ENCODE measurements around the gene SOCS3.
A peak's percentile ranks its signal among the peaks of the same experiment; 100 is the strongest.

The SOCS3 gene

GRCh38 chr17:78358538-78359320, 1.1 kb downstream of the SOCS3 start:
- Histone ChIP-seq H2AFZ (ENCODE audit: low read length) (no peak overlapping the region), H4K20me1 (ENCODE audit: insufficient read depth, low read length) (no peaks in the 10 kb centered on the region), H3K27ac (ENCODE audit: low read length) (no peak overlapping the region), H3K79me2 (ENCODE audit: low read length) (no peaks in the 10 kb centered on the region), H3K4me2 (ENCODE audit: low read depth, low read length) (peak overlapping the region; percentile 90; the same call in 1 of the 2 replicates), H3F3A (ENCODE audit: insufficient read depth, low read length) (peaks cover 34% of the 10 kb centered on the region), H3K4me3 (ENCODE audit: low read length) (peak overlapping the region; percentile 56; the same call in 1 of the 2 replicates), H3K36me3 (replicated peaks; ENCODE audit: insufficient read depth, low read length) (no peaks in the 10 kb centered on the region), H3K9me2 (replicated peaks; ENCODE audit: insufficient read depth, low read length) (no peaks in the 10 kb centered on the region), H3K27me3 (replicated peaks; ENCODE audit: insufficient read depth, low read length) (peaks cover 52% of the 10 kb centered on the region), H3K9me3 (replicated peaks; ENCODE audit: insufficient read depth, low read length) (no peaks in the 10 kb centered on the region), H3K9ac (ENCODE audit: low read length) (no peak overlapping the region), H3K4me1 (ENCODE audit: low read length) (peaks cover 24% of the 10 kb centered on the region)
- TF ChIP-seq CTCF (IDR thresholded peaks at IDR 0.05; ENCODE audit: low read length) (no peak), EZH2 (optimal IDR thresholded peaks at IDR 0.05; ENCODE audit: low read depth, low read length) (peak; percentile 71)
- no peak for DNase-seq

GRCh38 chr17:78357672-78358537, 2.0 kb downstream of the SOCS3 start:
- Histone ChIP-seq H3K4me1 (ENCODE audit: low read length) (peaks cover 30% of the 10 kb centered on the region), H3K36me3 (replicated peaks; ENCODE audit: insufficient read depth, low read length) (no peaks in the 10 kb centered on the region), H4K20me1 (ENCODE audit: insufficient read depth, low read length) (no peaks in the 10 kb centered on the region), H3K9me2 (replicated peaks; ENCODE audit: insufficient read depth, low read length) (no peaks in the 10 kb centered on the region), H3K79me2 (ENCODE audit: low read length) (no peaks in the 10 kb centered on the region), H2AFZ (ENCODE audit: low read length) (no peak overlapping the region), H3K9me3 (replicated peaks; ENCODE audit: insufficient read depth, low read length) (no peaks in the 10 kb centered on the region), H3F3A (ENCODE audit: insufficient read depth, low read length) (peaks cover 38% of the 10 kb centered on the region), H3K27ac (ENCODE audit: low read length) (no peak overlapping the region), H3K9ac (ENCODE audit: low read length) (no peak overlapping the region), H3K27me3 (replicated peaks; ENCODE audit: insufficient read depth, low read length) (peaks cover 46% of the 10 kb centered on the region), H3K4me2 (ENCODE audit: low read depth, low read length) (no peak overlapping the region), H3K4me3 (ENCODE audit: low read length) (no peak overlapping the region)
- no peak for DNase-seq
- no peak for TF ChIP-seq EZH2phosphoT487 (IDR thresholded peaks at IDR 0.05; ENCODE audit: low read length)
- no peak for TF ChIP-seq EZH2 (optimal IDR thresholded peaks at IDR 0.05; ENCODE audit: low read depth, low read length)
- no peak for TF ChIP-seq CTCF (IDR thresholded peaks at IDR 0.05; ENCODE audit: low read length)

- H3K4me3 ChIP-seq (ENCODE audit: low read length) = no peak overlapping the region; the same call in 1 of the 2 replicates
- H3F3A ChIP-seq (ENCODE audit: insufficient read depth, low read length) = peaks cover 38% of the 10 kb centered on the region
- H3K9ac ChIP-seq (ENCODE audit: low read length) = peak overlapping the region; percentile 32; the same call in 1 of the 2 replicates
- TF ChIP-seq CTCF (IDR thresholded peaks at IDR 0.05; ENCODE audit: low read length) (no peak), EZH2phosphoT487 (IDR thresholded peaks at IDR 0.05; ENCODE audit: low read length) (no peak), EZH2 (optimal IDR thresholded peaks at IDR 0.05; ENCODE audit: low read depth, low read length) (no peak)
- H3K4me2 ChIP-seq (ENCODE audit: low read depth, low read length) = peak overlapping the region; percentile 50; the same call in 1 of the 2 replicates
- no peak for DNase-seq
- H3K9me2 ChIP-seq (replicated peaks; ENCODE audit: insufficient read depth, low read length) = no peaks in the 10 kb centered on the region
- peaks cover 42% of the 10 kb centered on the region for H3K27me3 ChIP-seq (replicated peaks; ENCODE audit: insufficient read depth, low read length)
- no peaks in the 10 kb centered on the region for H4K20me1 ChIP-seq (ENCODE audit: insufficient read depth, low read length)
- no peaks in the 10 kb centered on the region for H3K9me3 ChIP-seq (replicated peaks; ENCODE audit: insufficient read depth, low read length)
- no peaks in the 10 kb centered on the region for H3K36me3 ChIP-seq (replicated peaks; ENCODE audit: insufficient read depth, low read length)
- H2AFZ ChIP-seq (ENCODE audit: low read length) = no peak overlapping the region
- peak overlapping the region; percentile 42; the same call in 1 of the 2 replicates for H3K27ac ChIP-seq (ENCODE audit: low read length)
- H3K79me2 ChIP-seq (ENCODE audit: low read length) = no peaks in the 10 kb centered on the region
- H3K4me1 ChIP-seq (ENCODE audit: low read length) = peaks cover 33% of the 10 kb centered on the region
These were observed 2.7 kb downstream of the SOCS3 start for GRCh38 chr17:78357177-78357586.
